WTC11 (cell line): ENCODE measurements around the gene RNF167. TPM values are rescaled to one million over a fixed set of nuclear protein-coding genes. Genes with fewer than 3 reads are reported as not detected.

Experiments
- ATAC-seq: fragments of 200-7000 bp; cut with Tn5 transposase; 2 replicates; pipeline ENCODE4 v1.10.0; 2021; ENCODE audit warnings: mild to moderate bottlenecking, moderate library complexity
- CTCF ChIA-PET: fragments of 300-600 bp; sonication (Branson Sonifier 250); formaldehyde crosslinking; loops from one replicate; lab custom pipeline; 2021; ENCODE audit warnings: antibody characterized with exemption; lab: Charles Lee
- POLR2A ChIA-PET: fragments of 350-600 bp; sonication (Branson Sonifier 250); formaldehyde crosslinking; loops from one replicate; lab custom pipeline; 2021; ENCODE audit warnings: antibody characterized with exemption; lab: Charles Lee
- DNase-seq: peaks from one replicate; pipeline ENCODE4 v3.0.0; 2021; ENCODE audit warnings: low spot score
- H3K27ac Mint-ChIP-seq: 2 replicates; pipeline ENCODE4 v1.8.0; 2021; ENCODE audit warnings: mixed read lengths
- H3K27me3 Mint-ChIP-seq: 2 replicates; pipeline ENCODE4 v1.8.0; 2021; ENCODE audit warnings: low read depth, mild to moderate bottlenecking, moderate library complexity, mixed read lengths
- H3K36me3 Mint-ChIP-seq: 2 replicates; pipeline ENCODE4 v1.8.0; 2021; ENCODE audit warnings: mixed read lengths
- H3K4me1 Mint-ChIP-seq: 2 replicates; pipeline ENCODE4 v1.8.0; 2022; ENCODE audit warnings: mixed read lengths
- H3K4me3 Mint-ChIP-seq: 2 replicates; pipeline ENCODE4 v1.8.0; 2021; ENCODE audit warnings: mild to moderate bottlenecking, moderate library complexity, mixed read lengths
- H3K9me3 Mint-ChIP-seq: 2 replicates; pipeline ENCODE4 v1.8.0; 2021; ENCODE audit warnings: mixed read lengths
- AFF4 ChIP-seq: sonication (generic); formaldehyde crosslinking; IDR thresholded peaks from 2 replicates; pipeline ENCODE4 v1.8.1; 2023; ENCODE audit warnings: mild to moderate bottlenecking, missing genetic modification reagents, borderline replicate concordance
- CREB1 ChIP-seq: sonication (generic); formaldehyde crosslinking; IDR thresholded peaks from 2 replicates; pipeline ENCODE4 v1.8.0; 2023; ENCODE audit warnings: mild to moderate bottlenecking, missing genetic modification reagents
- GABPB1 ChIP-seq: sonication (generic); formaldehyde crosslinking; IDR thresholded peaks from 2 replicates; pipeline ENCODE4 v1.8.1; 2023; ENCODE audit warnings: mild to moderate bottlenecking, missing genetic modification reagents
- GTF2I ChIP-seq: fragments of 250-450 bp; sonication (Bioruptor Pico); conservative IDR thresholded peaks from 2 replicates; pipeline ENCODE4 v1.4.0; 2021; ENCODE audit warnings: mild to moderate bottlenecking
- HMGXB4 ChIP-seq: sonication (generic); formaldehyde crosslinking; IDR thresholded peaks from 2 replicates; pipeline ENCODE4 v1.8.1; 2023; ENCODE audit warnings: mild to moderate bottlenecking, moderate library complexity, missing genetic modification reagents
- JAZF1 ChIP-seq: fragments of 250-450 bp; sonication (Bioruptor Pico); IDR thresholded peaks from 2 replicates; pipeline ENCODE4 v1.9.0; 2021; ENCODE audit warnings: moderate library complexity, mild to moderate bottlenecking, inconsistent platforms
- ZNF138 ChIP-seq: sonication (generic); formaldehyde crosslinking; conservative IDR thresholded peaks from 2 replicates; pipeline ENCODE4 v1.8.1; 2022; ENCODE audit warnings: mild to moderate bottlenecking, moderate library complexity, missing genetic modification reagents
- ZNF219 ChIP-seq: sonication (generic); formaldehyde crosslinking; IDR thresholded peaks from 2 replicates; pipeline ENCODE4 v1.8.0; 2023; ENCODE audit warnings: missing genetic modification reagents, mild to moderate bottlenecking, borderline replicate concordance
- ZNF423 ChIP-seq: fragments of 250-450 bp; sonication (Bioruptor Pico); IDR thresholded peaks from 2 replicates; pipeline ENCODE4 v2.1.2; 2022; ENCODE audit warnings: mild to moderate bottlenecking, moderate library complexity
- ZSCAN18 ChIP-seq: fragments of 250-450 bp; sonication (Bioruptor Pico); IDR thresholded peaks from 2 replicates; pipeline ENCODE4 v2.1.2; 2022; ENCODE audit warnings: mild to moderate bottlenecking, moderate library complexity
- total RNA-seq: library from RNA; stranded (reverse); gene quantifications from 3 replicates; pipeline ENCODE4 v1.2.3, GENCODE V29; 2021
- TF ChIP-seq, protein P1 (sequence below): sonication (generic); formaldehyde crosslinking; IDR thresholded peaks from 2 replicates; pipeline ENCODE4 v1.8.0; 2023; ENCODE audit warnings: missing genetic modification reagents
- TF ChIP-seq, protein P2 (sequence below): fragments of 250-450 bp; sonication (Bioruptor Pico); IDR thresholded peaks from 2 replicates; pipeline ENCODE4 v1.9.0; 2021; ENCODE audit warnings: mild to moderate bottlenecking
- TF ChIP-seq, protein P3 (sequence below): fragments of 250-450 bp; sonication (Bioruptor Pico); IDR thresholded peaks from 2 replicates; pipeline ENCODE4 v1.9.0; 2021; ENCODE audit warnings: mild to moderate bottlenecking, borderline replicate concordance
- TF ChIP-seq, protein P4 (sequence below): sonication (generic); formaldehyde crosslinking; IDR thresholded peaks from 2 replicates; pipeline ENCODE4 v1.8.0; 2023; ENCODE audit warnings: mild to moderate bottlenecking, missing genetic modification reagents

The RNF167 gene
- total RNA-seq, 1 experiment from 2014 or later = 143 TPM

DNA sequence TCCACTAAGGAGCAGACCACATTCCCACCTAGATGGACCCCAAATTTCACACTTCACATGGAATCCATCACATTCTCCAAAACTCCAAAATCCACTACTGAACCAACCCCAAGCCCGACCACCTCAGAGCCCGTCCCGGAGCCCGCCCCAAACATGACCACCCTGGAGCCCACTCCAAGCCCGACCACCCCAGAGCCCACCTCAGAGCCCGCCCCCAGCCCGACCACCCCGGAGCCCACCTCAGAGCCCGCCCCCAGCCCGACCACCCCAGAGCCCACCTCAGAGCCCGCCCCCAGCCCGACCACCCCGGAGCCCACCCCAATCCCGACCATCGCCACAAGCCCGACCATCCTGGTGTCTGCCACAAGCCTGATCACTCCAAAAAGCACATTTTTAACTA lies 6.4 kb upstream of the RNF167 start (continued):
- TF ChIP-seq, protein P1, sequence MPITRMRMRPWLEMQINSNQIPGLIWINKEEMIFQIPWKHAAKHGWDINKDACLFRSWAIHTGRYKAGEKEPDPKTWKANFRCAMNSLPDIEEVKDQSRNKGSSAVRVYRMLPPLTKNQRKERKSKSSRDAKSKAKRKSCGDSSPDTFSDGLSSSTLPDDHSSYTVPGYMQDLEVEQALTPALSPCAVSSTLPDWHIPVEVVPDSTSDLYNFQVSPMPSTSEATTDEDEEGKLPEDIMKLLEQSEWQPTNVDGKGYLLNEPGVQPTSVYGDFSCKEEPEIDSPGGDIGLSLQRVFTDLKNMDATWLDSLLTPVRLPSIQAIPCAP = no peak
- TF ChIP-seq HMGXB4 (no peak), ZNF219 (CRISPR knock-in tag) (no peak), GTF2I (CRISPR knock-in tag) (no peak), CREB1 (CRISPR knock-in tag) (no peak), ZNF423 (CRISPR knock-in tag) (no peak), ZSCAN18 (CRISPR knock-in tag) (no peak), JAZF1 (CRISPR knock-in tag) (no peak)
- TF ChIP-seq, protein P2, sequence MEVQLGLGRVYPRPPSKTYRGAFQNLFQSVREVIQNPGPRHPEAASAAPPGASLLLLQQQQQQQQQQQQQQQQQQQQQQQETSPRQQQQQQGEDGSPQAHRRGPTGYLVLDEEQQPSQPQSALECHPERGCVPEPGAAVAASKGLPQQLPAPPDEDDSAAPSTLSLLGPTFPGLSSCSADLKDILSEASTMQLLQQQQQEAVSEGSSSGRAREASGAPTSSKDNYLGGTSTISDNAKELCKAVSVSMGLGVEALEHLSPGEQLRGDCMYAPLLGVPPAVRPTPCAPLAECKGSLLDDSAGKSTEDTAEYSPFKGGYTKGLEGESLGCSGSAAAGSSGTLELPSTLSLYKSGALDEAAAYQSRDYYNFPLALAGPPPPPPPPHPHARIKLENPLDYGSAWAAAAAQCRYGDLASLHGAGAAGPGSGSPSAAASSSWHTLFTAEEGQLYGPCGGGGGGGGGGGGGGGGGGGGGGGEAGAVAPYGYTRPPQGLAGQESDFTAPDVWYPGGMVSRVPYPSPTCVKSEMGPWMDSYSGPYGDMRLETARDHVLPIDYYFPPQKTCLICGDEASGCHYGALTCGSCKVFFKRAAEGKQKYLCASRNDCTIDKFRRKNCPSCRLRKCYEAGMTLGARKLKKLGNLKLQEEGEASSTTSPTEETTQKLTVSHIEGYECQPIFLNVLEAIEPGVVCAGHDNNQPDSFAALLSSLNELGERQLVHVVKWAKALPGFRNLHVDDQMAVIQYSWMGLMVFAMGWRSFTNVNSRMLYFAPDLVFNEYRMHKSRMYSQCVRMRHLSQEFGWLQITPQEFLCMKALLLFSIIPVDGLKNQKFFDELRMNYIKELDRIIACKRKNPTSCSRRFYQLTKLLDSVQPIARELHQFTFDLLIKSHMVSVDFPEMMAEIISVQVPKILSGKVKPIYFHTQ (CRISPR knock-in tag) = no peak

- H3K4me1 Mint-ChIP-seq = peaks cover 18% of the 10 kb centered on the region
- ChIA-PET CTCF (interaction anchor here (0.5 to 3.3 kb wide), 10 partner anchors 10 to 128 kb away, joined by 3 to 39 read pairs (median 5); partner anchors contain the start of genes CAMTA2, CHRNE and SPAG7), POLR2A (no interaction called here)
- H3K9me3 Mint-ChIP-seq = no peaks in the 10 kb centered on the region
- no peaks in the 10 kb centered on the region for H3K27me3 Mint-ChIP-seq
- peaks cover 23% of the 10 kb centered on the region for H3K36me3 Mint-ChIP-seq
- TF ChIP-seq, protein P3, sequence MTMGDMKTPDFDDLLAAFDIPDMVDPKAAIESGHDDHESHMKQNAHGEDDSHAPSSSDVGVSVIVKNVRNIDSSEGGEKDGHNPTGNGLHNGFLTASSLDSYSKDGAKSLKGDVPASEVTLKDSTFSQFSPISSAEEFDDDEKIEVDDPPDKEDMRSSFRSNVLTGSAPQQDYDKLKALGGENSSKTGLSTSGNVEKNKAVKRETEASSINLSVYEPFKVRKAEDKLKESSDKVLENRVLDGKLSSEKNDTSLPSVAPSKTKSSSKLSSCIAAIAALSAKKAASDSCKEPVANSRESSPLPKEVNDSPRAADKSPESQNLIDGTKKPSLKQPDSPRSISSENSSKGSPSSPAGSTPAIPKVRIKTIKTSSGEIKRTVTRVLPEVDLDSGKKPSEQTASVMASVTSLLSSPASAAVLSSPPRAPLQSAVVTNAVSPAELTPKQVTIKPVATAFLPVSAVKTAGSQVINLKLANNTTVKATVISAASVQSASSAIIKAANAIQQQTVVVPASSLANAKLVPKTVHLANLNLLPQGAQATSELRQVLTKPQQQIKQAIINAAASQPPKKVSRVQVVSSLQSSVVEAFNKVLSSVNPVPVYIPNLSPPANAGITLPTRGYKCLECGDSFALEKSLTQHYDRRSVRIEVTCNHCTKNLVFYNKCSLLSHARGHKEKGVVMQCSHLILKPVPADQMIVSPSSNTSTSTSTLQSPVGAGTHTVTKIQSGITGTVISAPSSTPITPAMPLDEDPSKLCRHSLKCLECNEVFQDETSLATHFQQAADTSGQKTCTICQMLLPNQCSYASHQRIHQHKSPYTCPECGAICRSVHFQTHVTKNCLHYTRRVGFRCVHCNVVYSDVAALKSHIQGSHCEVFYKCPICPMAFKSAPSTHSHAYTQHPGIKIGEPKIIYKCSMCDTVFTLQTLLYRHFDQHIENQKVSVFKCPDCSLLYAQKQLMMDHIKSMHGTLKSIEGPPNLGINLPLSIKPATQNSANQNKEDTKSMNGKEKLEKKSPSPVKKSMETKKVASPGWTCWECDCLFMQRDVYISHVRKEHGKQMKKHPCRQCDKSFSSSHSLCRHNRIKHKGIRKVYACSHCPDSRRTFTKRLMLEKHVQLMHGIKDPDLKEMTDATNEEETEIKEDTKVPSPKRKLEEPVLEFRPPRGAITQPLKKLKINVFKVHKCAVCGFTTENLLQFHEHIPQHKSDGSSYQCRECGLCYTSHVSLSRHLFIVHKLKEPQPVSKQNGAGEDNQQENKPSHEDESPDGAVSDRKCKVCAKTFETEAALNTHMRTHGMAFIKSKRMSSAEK = no peak
- TF ChIP-seq GABPB1 (CRISPR knock-in tag) = 0 out of 2 replicates have a peak, but pooled peaks have one; percentile 16
- no peak for TF ChIP-seq ZNF138
- no peak for TF ChIP-seq AFF4 (CRISPR knock-in tag)
- TF ChIP-seq, protein P4, sequence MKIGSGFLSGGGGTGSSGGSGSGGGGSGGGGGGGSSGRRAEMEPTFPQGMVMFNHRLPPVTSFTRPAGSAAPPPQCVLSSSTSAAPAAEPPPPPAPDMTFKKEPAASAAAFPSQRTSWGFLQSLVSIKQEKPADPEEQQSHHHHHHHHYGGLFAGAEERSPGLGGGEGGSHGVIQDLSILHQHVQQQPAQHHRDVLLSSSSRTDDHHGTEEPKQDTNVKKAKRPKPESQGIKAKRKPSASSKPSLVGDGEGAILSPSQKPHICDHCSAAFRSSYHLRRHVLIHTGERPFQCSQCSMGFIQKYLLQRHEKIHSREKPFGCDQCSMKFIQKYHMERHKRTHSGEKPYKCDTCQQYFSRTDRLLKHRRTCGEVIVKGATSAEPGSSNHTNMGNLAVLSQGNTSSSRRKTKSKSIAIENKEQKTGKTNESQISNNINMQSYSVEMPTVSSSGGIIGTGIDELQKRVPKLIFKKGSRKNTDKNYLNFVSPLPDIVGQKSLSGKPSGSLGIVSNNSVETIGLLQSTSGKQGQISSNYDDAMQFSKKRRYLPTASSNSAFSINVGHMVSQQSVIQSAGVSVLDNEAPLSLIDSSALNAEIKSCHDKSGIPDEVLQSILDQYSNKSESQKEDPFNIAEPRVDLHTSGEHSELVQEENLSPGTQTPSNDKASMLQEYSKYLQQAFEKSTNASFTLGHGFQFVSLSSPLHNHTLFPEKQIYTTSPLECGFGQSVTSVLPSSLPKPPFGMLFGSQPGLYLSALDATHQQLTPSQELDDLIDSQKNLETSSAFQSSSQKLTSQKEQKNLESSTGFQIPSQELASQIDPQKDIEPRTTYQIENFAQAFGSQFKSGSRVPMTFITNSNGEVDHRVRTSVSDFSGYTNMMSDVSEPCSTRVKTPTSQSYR = 0 out of 2 replicates have a peak, but pooled peaks have one; percentile 53
- DNase-seq = peak; percentile 50
- no peak overlapping the region for H3K4me3 Mint-ChIP-seq
- peak; percentile 81 for ATAC-seq
- no peak overlapping the region; the same call in 1 of the 2 replicates for H3K27ac Mint-ChIP-seq
These were observed 5.7 kb upstream of the RNF167 start for GRCh38 chr17:4934173-4934979.
